ENCODE results near the gene NPAS4. TPM values are rescaled to one million over a fixed set of nuclear protein-coding genes. Genes with fewer than 3 reads are reported as not detected.
"Not testable (repeated sequence)": the region's sequence is repeated elsewhere in the genome, so short reads cannot be mapped to it uniquely, and the experiment has no call there.

The NPAS4 gene
- total RNA-seq, 1 donor from 2014 or later: not detected

DNA sequence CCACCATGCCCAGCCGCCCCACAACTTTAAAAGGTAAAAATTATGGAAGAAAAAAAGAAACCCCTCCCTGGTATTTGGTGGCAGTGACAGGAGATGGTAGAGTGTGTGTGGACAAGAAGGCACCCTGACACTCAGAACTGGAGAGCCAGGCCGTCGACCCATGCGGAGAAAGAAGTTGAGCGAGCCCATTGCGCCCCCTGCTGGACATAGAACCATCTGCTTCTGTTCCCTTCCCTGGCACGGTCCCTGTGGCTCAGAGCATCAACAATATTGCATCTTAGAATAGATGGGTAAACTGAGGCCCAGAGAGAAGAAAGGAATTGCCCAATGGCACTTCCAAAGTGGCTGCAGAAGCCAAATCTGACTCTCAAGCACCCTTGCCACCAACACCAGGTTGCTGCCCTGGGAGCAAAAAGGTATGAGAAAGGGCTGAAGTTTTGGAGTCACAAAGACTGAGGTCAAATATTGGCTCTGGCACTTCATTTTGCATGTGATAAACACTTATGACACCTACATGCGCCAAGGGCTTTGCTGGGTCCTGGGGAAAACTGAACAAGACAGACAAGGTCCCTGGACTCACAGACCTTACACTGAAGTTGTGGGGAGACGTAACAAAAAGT lies 9.3 kb downstream of the NPAS4 start:
- Mint-ChIP-seq H3K36me3 (ENCODE audit: low read depth) (peaks cover 10% of the 10 kb centered on the region), H3K4me1 (peaks cover 2% of the 10 kb centered on the region), H3K27ac (no peak overlapping the region), H3K27me3 (no peaks in the 10 kb centered on the region), H3K9me3 (no peaks in the 10 kb centered on the region), H3K4me3 (no peak overlapping the region)
- intact Hi-C loops (cut with micrococcal nuclease): loop anchor here (1.0 kb wide), 1 partner anchor 22 kb away; no protein-coding TSS in a partner anchor
- DNase-seq: peak; percentile 92

DNA sequence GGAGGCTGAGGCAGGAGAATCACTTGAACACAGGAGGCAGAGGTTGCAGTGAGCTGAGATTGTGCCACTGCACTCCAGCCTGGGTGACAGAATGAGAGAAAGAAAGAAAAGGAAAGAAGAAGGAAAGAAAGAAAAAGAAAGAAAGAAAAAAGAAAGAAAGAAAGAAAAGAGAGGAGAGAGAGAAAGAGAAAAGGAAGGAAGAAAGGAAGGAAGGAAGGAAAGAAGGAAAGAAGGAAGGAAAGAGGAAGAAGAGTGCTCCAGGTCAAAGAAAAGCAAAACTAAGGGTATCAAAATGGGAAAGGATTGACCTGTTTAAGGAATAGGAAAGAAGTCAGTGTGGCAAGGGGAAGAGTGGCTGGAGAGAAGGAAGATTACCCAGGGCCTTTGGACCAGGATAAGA lies 10.5 kb downstream of the NPAS4 start:
- H3K27me3 Mint-ChIP-seq; H3K9me3 Mint-ChIP-seq; DNase-seq; H3K4me1 Mint-ChIP-seq; intact Hi-C loops (cut with micrococcal nuclease); H3K27ac Mint-ChIP-seq; H3K4me3 Mint-ChIP-seq: not testable (repeated sequence)
- peaks cover 18% of the 10 kb centered on the region for H3K36me3 Mint-ChIP-seq (ENCODE audit: low read depth)

GRCh38 chr11:66431871-66432329 lies 11.1 kb downstream of the NPAS4 start:
- H3K9me3 Mint-ChIP-seq; DNase-seq; H3K27ac Mint-ChIP-seq; H3K4me3 Mint-ChIP-seq; H3K4me1 Mint-ChIP-seq; H3K27me3 Mint-ChIP-seq; intact Hi-C loops (cut with micrococcal nuclease): not testable (repeated sequence)
- peaks cover 25% of the 10 kb centered on the region for H3K36me3 Mint-ChIP-seq (ENCODE audit: low read depth)

DNA sequence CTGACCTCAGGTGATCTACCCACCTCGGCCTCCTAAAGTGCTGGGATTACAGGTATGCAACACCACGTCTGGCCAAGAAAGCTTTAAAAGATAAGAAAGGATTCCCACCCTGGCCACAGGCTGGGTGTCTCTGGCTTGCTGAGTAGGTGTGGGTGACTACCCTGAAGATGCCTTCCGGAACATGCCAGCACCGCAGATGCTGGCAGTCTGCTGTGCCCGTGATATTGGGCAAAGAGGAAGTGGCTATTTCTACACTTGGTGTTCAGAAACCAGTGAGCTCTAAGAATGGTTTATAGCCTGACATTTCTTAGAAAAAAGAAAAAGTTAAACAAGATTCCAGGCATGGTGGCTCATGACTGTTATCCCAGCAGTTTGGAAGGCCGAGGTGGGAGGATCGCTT lies 11.8 kb downstream of the NPAS4 start:
- H3K4me1 Mint-ChIP-seq: peaks cover 4% of the 10 kb centered on the region
- no peak overlapping the region for H3K27ac Mint-ChIP-seq
- H3K36me3 Mint-ChIP-seq (ENCODE audit: low read depth): peaks cover 27% of the 10 kb centered on the region
- no peaks in the 10 kb centered on the region for H3K9me3 Mint-ChIP-seq
- intact Hi-C loops (cut with micrococcal nuclease): no loop called here
- DNase-seq: no peak
- no peak overlapping the region for H3K4me3 Mint-ChIP-seq
- H3K27me3 Mint-ChIP-seq: no peaks in the 10 kb centered on the region

- Mint-ChIP-seq H3K9me3 (no peaks in the 10 kb centered on the region), H3K4me1 (peaks cover 11% of the 10 kb centered on the region), H3K36me3 (ENCODE audit: low read depth) (peaks cover 21% of the 10 kb centered on the region), H3K27ac (peak overlapping the region; percentile 97), H3K27me3 (no peaks in the 10 kb centered on the region), H3K4me3 (peak overlapping the region; percentile 93)
- intact Hi-C loops (cut with micrococcal nuclease): loop anchor here (2.0 to 5.0 kb wide), 2 partner anchors 29 to 51 kb away; no protein-coding TSS in a partner anchor
- DNase-seq: no peak
Observed at GRCh38 chr11:66437979-66438503, 17.2 kb downstream of the NPAS4 start.

GRCh38 chr11:66438504-66439466 lies 17.9 kb downstream of the NPAS4 start, which contains the start of gene MRPL11:
Gene MRPL11, minus strand, starts transcription at chr11:66438848. Its CDS starts 94 bp downstream, at chr11:66438754.
- peak; percentile 97 for DNase-seq
- peak within 1 kb of the TSS; percentile 97 for H3K27ac Mint-ChIP-seq

GRCh38 chr11:66440101-66440939 lies 19.5 kb downstream of the NPAS4 start:
- H3K27me3 Mint-ChIP-seq; H3K27ac Mint-ChIP-seq; H3K9me3 Mint-ChIP-seq; intact Hi-C loops (cut with micrococcal nuclease); DNase-seq; H3K4me3 Mint-ChIP-seq: not testable (repeated sequence)
- H3K36me3 Mint-ChIP-seq (ENCODE audit: low read depth): peaks cover 15% of the 10 kb centered on the region
- H3K4me1 Mint-ChIP-seq: peaks cover 11% of the 10 kb centered on the region

More at GRCh38 chr11:66438504-66439466, 17.9 kb downstream of the NPAS4 start, which contains the start of gene MRPL11:
- H3K36me3 Mint-ChIP-seq (ENCODE audit: low read depth): peaks cover 21% of the 10 kb centered on the region
- H3K27me3 Mint-ChIP-seq: no peaks in the 10 kb centered on the region
- no peaks in the 10 kb centered on the region for H3K9me3 Mint-ChIP-seq
- H3K4me1 Mint-ChIP-seq: peaks cover 11% of the 10 kb centered on the region
- intact Hi-C loops (cut with micrococcal nuclease): loop anchor here (1.0 to 5.0 kb wide), 4 partner anchors 28 to 51 kb away; partner anchors contain the start of genes DPP3 and PELI3
- H3K4me3 Mint-ChIP-seq: peak within 1 kb of the TSS; percentile 93

- H3K9me3 Mint-ChIP-seq; H3K27ac Mint-ChIP-seq; intact Hi-C loops (cut with micrococcal nuclease); DNase-seq; H3K27me3 Mint-ChIP-seq; H3K4me3 Mint-ChIP-seq: not testable (repeated sequence)
- H3K4me1 Mint-ChIP-seq: peaks cover 11% of the 10 kb centered on the region
- H3K36me3 Mint-ChIP-seq (ENCODE audit: low read depth): peaks cover 12% of the 10 kb centered on the region
Observed at GRCh38 chr11:66440940-66441282, 20.1 kb downstream of the NPAS4 start.

DNA sequence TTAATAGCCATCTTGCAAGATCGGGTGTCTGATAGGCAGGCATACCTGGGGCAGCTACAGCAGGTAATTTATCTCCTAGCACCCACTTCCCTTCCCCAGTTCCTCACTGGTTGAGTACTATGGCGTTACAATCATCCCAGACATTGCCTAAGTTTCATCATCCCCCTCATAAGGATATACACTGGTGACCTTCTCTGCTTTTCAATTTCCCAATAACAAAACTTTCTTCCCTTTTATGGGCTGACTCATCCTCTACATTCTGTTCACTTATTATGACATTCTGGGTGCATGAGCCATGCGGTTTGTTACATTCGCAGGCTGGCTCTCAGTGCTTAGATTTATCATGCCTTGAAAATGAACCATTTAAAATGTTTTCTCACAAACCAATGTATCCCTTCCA lies 22.8 kb downstream of the NPAS4 start:
- Mint-ChIP-seq H3K4me3 (no peak overlapping the region), H3K9me3 (no peaks in the 10 kb centered on the region), H3K36me3 (ENCODE audit: low read depth) (no peaks in the 10 kb centered on the region), H3K27me3 (no peaks in the 10 kb centered on the region), H3K27ac (no peak overlapping the region), H3K4me1 (peaks cover 4% of the 10 kb centered on the region)
- intact Hi-C loops (cut with micrococcal nuclease): no loop called here
- DNase-seq: no peak

- Mint-ChIP-seq H3K36me3 (ENCODE audit: low read depth) (no peaks in the 10 kb centered on the region), H3K4me1 (no peaks in the 10 kb centered on the region), H3K27ac (no peak overlapping the region), H3K4me3 (no peak overlapping the region), H3K27me3 (no peaks in the 10 kb centered on the region), H3K9me3 (no peaks in the 10 kb centered on the region)
- intact Hi-C loops (cut with micrococcal nuclease): no loop called here
- DNase-seq: no peak
Observed at GRCh38 chr11:66447012-66447411, 26.2 kb downstream of the NPAS4 start.

DNA sequence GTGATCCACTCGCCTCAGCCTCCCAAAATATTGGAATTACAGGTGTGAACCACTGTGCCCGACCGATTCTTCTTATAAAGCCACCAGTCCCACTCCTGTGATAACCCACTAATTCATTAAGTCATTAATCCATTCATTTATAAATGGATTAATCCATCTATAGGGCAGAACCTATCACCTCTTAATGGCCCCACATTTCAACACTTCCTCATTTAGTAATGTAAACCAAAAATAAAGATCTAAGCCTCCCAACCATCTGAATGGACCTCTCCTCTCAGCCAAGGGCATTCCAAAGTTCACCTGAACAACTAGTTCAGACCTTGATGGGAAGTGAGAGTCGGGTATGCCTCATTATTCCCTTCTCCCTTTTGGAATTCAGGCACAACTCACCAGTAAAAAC lies 27.7 kb downstream of the NPAS4 start:
- H3K4me1 Mint-ChIP-seq: no peaks in the 10 kb centered on the region
- intact Hi-C loops (cut with micrococcal nuclease): no loop called here
- no peaks in the 10 kb centered on the region for H3K9me3 Mint-ChIP-seq
- H3K4me3 Mint-ChIP-seq: no peak overlapping the region
- DNase-seq: no peak
- no peaks in the 10 kb centered on the region for H3K36me3 Mint-ChIP-seq (ENCODE audit: low read depth)
- H3K27ac Mint-ChIP-seq: no peak overlapping the region
- H3K27me3 Mint-ChIP-seq: no peaks in the 10 kb centered on the region

- peaks cover 15% of the 10 kb centered on the region for H3K4me1 Mint-ChIP-seq
- H3K4me3 Mint-ChIP-seq: no peak overlapping the region
- intact Hi-C loops (cut with micrococcal nuclease): no loop called here
- no peaks in the 10 kb centered on the region for H3K9me3 Mint-ChIP-seq
- no peak for DNase-seq
- H3K36me3 Mint-ChIP-seq (ENCODE audit: low read depth): no peaks in the 10 kb centered on the region
- H3K27ac Mint-ChIP-seq: no peak overlapping the region
- H3K27me3 Mint-ChIP-seq: no peaks in the 10 kb centered on the region
Observed at GRCh38 chr11:66450560-66450959, 29.7 kb downstream of the NPAS4 start.

GRCh38 chr11:66451663-66452062 lies 30.8 kb downstream of the NPAS4 start:
- no peak overlapping the region for H3K27ac Mint-ChIP-seq
- intact Hi-C loops (cut with micrococcal nuclease): no loop called here
- H3K4me1 Mint-ChIP-seq: peaks cover 15% of the 10 kb centered on the region
- H3K9me3 Mint-ChIP-seq: no peaks in the 10 kb centered on the region
- no peaks in the 10 kb centered on the region for H3K36me3 Mint-ChIP-seq (ENCODE audit: low read depth)
- H3K27me3 Mint-ChIP-seq: no peaks in the 10 kb centered on the region
- no peak overlapping the region for H3K4me3 Mint-ChIP-seq
- DNase-seq: no peak
